WERI-Rb-1 (cell line): Measurements from ENCODE around the gene DNAJC3.

Experiments used
- DNase-seq: peaks from one replicate; pipeline ENCODE4 v3.0.0-alpha.2; 2020
- H3K27ac ChIP-seq: fragments of 250-450 bp; sonication (Bioruptor Pico); 2 replicates; pipeline ENCODE4 v1.5.1; 2020; ENCODE audit warnings: mild to moderate bottlenecking, moderate library complexity
- H3K27me3 ChIP-seq: fragments of 250-450 bp; sonication (Bioruptor Pico); 2 replicates; pipeline ENCODE4 v1.5.1; 2021; ENCODE audit warnings: mild to moderate bottlenecking, low read depth, moderate library complexity; ENCODE audit not compliant: insufficient read depth, severe bottlenecking
- H3K36me3 ChIP-seq: fragments of 250-450 bp; sonication (Bioruptor Pico); 2 replicates; pipeline ENCODE4 v1.5.1; 2020; ENCODE audit warnings: mild to moderate bottlenecking, moderate library complexity
- H3K4me3 ChIP-seq: 2 replicates; pipeline ENCODE4 v1.5.1; 2011; ENCODE audit warnings: low read depth, mild to moderate bottlenecking, control low read depth, low read length
- H3K9me3 ChIP-seq: fragments of 250-450 bp; sonication (Bioruptor Pico); 2 replicates; pipeline ENCODE4 v1.5.1; 2021; ENCODE audit warnings: mild to moderate bottlenecking, moderate library complexity; ENCODE audit not compliant: severe bottlenecking
- CTCF ChIP-seq: IDR thresholded peaks from 2 replicates; pipeline ENCODE4 v1.5.1; 2011; ENCODE audit warnings: low read depth, mild to moderate bottlenecking, control low read depth, inconsistent platforms, low read length

DNAJC3 gene

GRCh38 chr13:95643936-95644598 is 32.9 kb upstream of the DNAJC3 start:
- TF ChIP-seq CTCF = no peak
- peak; percentile 68 for DNase-seq
- no peaks in the 10 kb centered on the region for H3K27me3 ChIP-seq

DNA sequence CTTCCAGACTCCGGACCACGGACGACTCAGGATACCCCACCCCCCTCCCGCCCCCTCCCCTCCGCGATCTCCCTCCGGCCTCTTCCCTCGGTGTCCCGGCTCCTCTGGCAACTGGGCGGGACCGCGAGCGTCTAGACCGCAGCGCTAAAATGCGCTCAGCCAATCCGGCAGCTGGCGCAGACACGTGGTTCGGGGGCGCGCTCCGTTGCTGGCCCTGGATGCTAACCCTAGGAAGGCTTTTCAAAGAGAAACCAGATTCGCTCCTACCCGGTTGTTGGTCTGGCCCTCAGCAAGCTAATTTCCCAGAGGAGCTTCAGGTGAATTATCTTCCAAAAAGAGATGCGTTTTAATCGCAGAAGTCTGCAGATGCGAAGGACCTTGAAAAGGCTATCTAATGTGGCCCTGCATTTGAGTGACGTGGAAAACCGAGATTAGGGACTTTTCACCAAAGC is 32.3 kb upstream of the DNAJC3 start, which contains the start of gene DZIP1:
Gene DZIP1 (minus strand): TSS at position 106 of the 452 bp plus-strand sequence. CDS start 2,677 bp downstream, outside the sequence.
- Histone ChIP-seq H3K27ac (peak within 1 kb of the TSS; percentile 93), H3K36me3 (peaks cover 35% of the 10 kb centered on the region), H3K27me3 (no peaks in the 10 kb centered on the region), H3K4me3 (peak within 1 kb of the TSS; percentile 89), H3K9me3 (no peaks in the 10 kb centered on the region)
- peak; percentile 98 for DNase-seq
- TF ChIP-seq CTCF = no peak

More at GRCh38 chr13:95643936-95644598, 32.9 kb upstream of the DNAJC3 start:
- Histone ChIP-seq H3K27ac (peak overlapping the region; percentile 93), H3K36me3 (peaks cover 39% of the 10 kb centered on the region), H3K4me3 (peak overlapping the region; percentile 89), H3K9me3 (no peaks in the 10 kb centered on the region)

DNA sequence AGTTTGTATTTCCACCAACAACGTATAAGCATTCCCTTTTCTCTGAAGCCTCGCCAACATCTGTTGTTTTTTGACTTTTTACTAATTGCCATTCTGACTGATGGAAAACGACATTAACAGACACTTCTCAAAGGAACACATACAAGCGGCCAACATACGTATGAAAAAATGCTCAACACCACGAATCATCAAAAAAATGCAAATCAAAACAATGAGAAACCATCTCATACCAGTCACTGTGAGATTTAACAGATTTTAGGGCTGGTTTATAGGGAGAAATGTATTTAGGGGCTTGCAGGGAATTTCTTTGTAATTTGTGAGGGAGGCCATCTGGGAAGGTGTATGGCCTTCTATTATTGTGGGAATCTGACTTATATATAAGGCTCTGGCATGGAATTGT is 29.6 kb upstream of the DNAJC3 start:
- no peak for TF ChIP-seq CTCF

GRCh38 chr13:95650696-95651095 is 26.2 kb upstream of the DNAJC3 start:
- no peaks in the 10 kb centered on the region for H3K9me3 ChIP-seq
- DNase-seq = no peak
- H3K27me3 ChIP-seq = no peaks in the 10 kb centered on the region
- H3K36me3 ChIP-seq = no peaks in the 10 kb centered on the region
- no peak overlapping the region for H3K27ac ChIP-seq
- TF ChIP-seq CTCF = no peak
- no peak overlapping the region for H3K4me3 ChIP-seq

More for the DNA sequence above, 29.6 kb upstream of the DNAJC3 start:
- Histone ChIP-seq H3K36me3 (peaks cover 11% of the 10 kb centered on the region), H3K9me3 (no peaks in the 10 kb centered on the region), H3K4me3 (no peak overlapping the region), H3K27ac (no peak overlapping the region), H3K27me3 (no peaks in the 10 kb centered on the region)
- no peak for DNase-seq

GRCh38 chr13:95652244-95652764 is 24.6 kb upstream of the DNAJC3 start:
- H3K9me3 ChIP-seq = no peaks in the 10 kb centered on the region
- no peaks in the 10 kb centered on the region for H3K36me3 ChIP-seq
- no peaks in the 10 kb centered on the region for H3K27me3 ChIP-seq
- TF ChIP-seq CTCF = no peak
- H3K4me3 ChIP-seq = no peak overlapping the region
- H3K27ac ChIP-seq = no peak overlapping the region
- no peak for DNase-seq
